IMR-90 (cell line): ENCODE measurements around the gene LARP1. TPM values are rescaled to one million over a fixed set of nuclear protein-coding genes. Genes with fewer than 3 reads are reported as not detected.
A peak's percentile ranks its signal among the peaks of the same experiment; 100 is the strongest.

Source experiments
- ATAC-seq: fragments of 200-7000 bp; cut with Tn5 transposase; 2 replicates; pipeline ENCODE4 v1.9.1; 2020; ENCODE audit warnings: low read depth, mild to moderate bottlenecking, moderate library complexity
- BruUV-seq: library from RNA; stranded (reverse); fragments of 400-500 nt; replicated peaks from 2 replicates; lab custom pipeline; 2021; lab: Mats Ljungman, UMichigan
- CTCF ChIA-PET: fragments of 300-600 bp; formaldehyde crosslinking; extraction: SDS; loops from one replicate; lab custom pipeline; 2021; ENCODE audit warnings: antibody characterized with exemption; lab: Yijun Ruan, JAX
- POLR2A ChIA-PET: fragments of 300-600 bp; sonication (Branson Sonifier 250); formaldehyde crosslinking; loops from one replicate; lab custom pipeline; 2022; ENCODE audit warnings: antibody characterized with exemption; ENCODE audit not compliant: unreplicated experiment; lab: Charles Lee
- DNase-seq: peaks from one replicate; pipeline ENCODE4 v3.0.0; 2013
- H2AFZ ChIP-seq: replicated peaks from 2 replicates; pipeline ENCODE3; 2013; ENCODE audit warnings: low read length, mild to moderate bottlenecking; ENCODE audit not compliant: poor library complexity
- H2AK5ac ChIP-seq: 2 replicates; pipeline ENCODE4 v1.6.1; 2013; ENCODE audit warnings: low read depth, low read length, inconsistent platforms
- H2AK9ac ChIP-seq: replicated peaks from 2 replicates; pipeline ENCODE3; 2013; ENCODE audit warnings: mild to moderate bottlenecking, low read depth, low read length, moderate library complexity; ENCODE audit not compliant: poor library complexity
- H2BK120ac ChIP-seq: 2 replicates; pipeline ENCODE4 v1.6.1; 2013; ENCODE audit warnings: low read depth, low read length, inconsistent platforms
- H2BK15ac ChIP-seq: 3 replicates; pipeline ENCODE4 v1.6.1; 2013; ENCODE audit warnings: low read depth, low read length, inconsistent platforms
- H2BK20ac ChIP-seq: 2 replicates; pipeline ENCODE4 v1.6.1; 2013; ENCODE audit warnings: low read depth, mild to moderate bottlenecking, inconsistent platforms, low read length, moderate library complexity
- H2BK5ac ChIP-seq: 2 replicates; pipeline ENCODE4 v1.6.1; 2013; ENCODE audit warnings: mild to moderate bottlenecking, low read depth, low read length, inconsistent platforms; ENCODE audit not compliant: poor library complexity, severe bottlenecking
- H3K14ac ChIP-seq: replicated peaks from 2 replicates; pipeline ENCODE4 v1.6.1; 2013; ENCODE audit warnings: low read depth, low read length, inconsistent platforms
- H3K18ac ChIP-seq: 2 replicates; pipeline ENCODE4 v1.6.1; 2013; ENCODE audit warnings: low read depth, low read length, control low read depth
- H3K23ac ChIP-seq: 2 replicates; pipeline ENCODE4 v1.6.1; 2013; ENCODE audit warnings: low read depth, low read length, inconsistent platforms
- H3K27ac ChIP-seq: 2 replicates; pipeline ENCODE4 v1.5.1; 2013; ENCODE audit warnings: mild to moderate bottlenecking, control low read depth, low read length; ENCODE audit not compliant: insufficient read depth
- H3K27me3 ChIP-seq: 2 replicates; pipeline ENCODE4 v1.6.1; 2013; ENCODE audit warnings: low read length; ENCODE audit not compliant: control insufficient read depth, insufficient read depth
- H3K36me3 ChIP-seq: 2 replicates; pipeline ENCODE4 v1.6.1; 2013; ENCODE audit warnings: low read length, mixed read lengths; ENCODE audit not compliant: control insufficient read depth, insufficient read depth
- H3K4ac ChIP-seq: 2 replicates; pipeline ENCODE4 v1.6.1; 2013; ENCODE audit warnings: low read depth, low read length, inconsistent platforms
- H3K4me1 ChIP-seq: 2 replicates; pipeline ENCODE4 v1.6.1; 2013; ENCODE audit warnings: low read length, mixed read lengths; ENCODE audit not compliant: control insufficient read depth, insufficient read depth
- H3K4me2 ChIP-seq: 2 replicates; pipeline ENCODE4 v1.6.1; 2013; ENCODE audit warnings: low read depth, mild to moderate bottlenecking, control low read depth, low read length, moderate library complexity
- H3K4me3 ChIP-seq: 2 replicates; pipeline ENCODE4 v1.5.1; 2013; ENCODE audit warnings: low read depth, mild to moderate bottlenecking, control low read depth, low read length, moderate library complexity; ENCODE audit not compliant: insufficient read depth
- H3K56ac ChIP-seq: 2 replicates; pipeline ENCODE4 v1.6.1; 2013; ENCODE audit warnings: low read length, inconsistent platforms; ENCODE audit not compliant: insufficient read depth; ENCODE audit errors: extremely low read depth
- H3K79me1 ChIP-seq, 2 experiments: 2 replicates each; pipeline ENCODE4 v1.6.1; 2013; ENCODE audit warnings: low read length in 2 of 2, inconsistent platforms in 1 of 2, low read depth in 1 of 2
- H3K9ac ChIP-seq: 2 replicates; pipeline ENCODE4 v1.6.1; 2013; ENCODE audit warnings: low read depth, low read length, control low read depth
- H3K9me1 ChIP-seq: 2 replicates; pipeline ENCODE4 v1.6.1; 2013; ENCODE audit warnings: low read length, inconsistent platforms; ENCODE audit not compliant: insufficient read depth
- H3K9me3 ChIP-seq: 2 replicates; pipeline ENCODE4 v1.6.1; 2013; ENCODE audit warnings: low read length; ENCODE audit not compliant: control insufficient read depth, insufficient read depth
- H4K20me1 ChIP-seq: 2 replicates; pipeline ENCODE4 v1.6.1; 2013; ENCODE audit warnings: low read length, inconsistent platforms; ENCODE audit not compliant: insufficient read depth
- H4K5ac ChIP-seq: 2 replicates; pipeline ENCODE4 v1.6.1; 2013; ENCODE audit warnings: mild to moderate bottlenecking, low read depth, low read length, control low read depth
- H4K8ac ChIP-seq, 2 experiments: 2 replicates each; pipeline ENCODE4 v1.6.1; 2013; ENCODE audit warnings: low read depth in 2 of 2, low read length in 2 of 2, control low read depth in 1 of 2, inconsistent platforms in 1 of 2
- H4K91ac ChIP-seq: 2 replicates; pipeline ENCODE4 v1.6.1; 2013; ENCODE audit warnings: low read depth, low read length, inconsistent platforms; ENCODE audit not compliant: insufficient read depth
- BHLHE40 ChIP-seq: fragments of 150-350 bp; IDR thresholded peaks from 2 replicates; pipeline ENCODE4 v1.6.1; 2016; ENCODE audit warnings: mild to moderate bottlenecking, low read depth, low read length
- CEBPB ChIP-seq: IDR thresholded peaks from 2 replicates; pipeline ENCODE4 v1.6.1; 2012; ENCODE audit warnings: low read depth, low read length, improper control_type of control experiment
- CHD1 ChIP-seq: IDR thresholded peaks from 2 replicates; pipeline ENCODE4 v1.6.1; 2012; ENCODE audit warnings: low read depth, low read length, improper control_type of control experiment
- CTCF ChIP-seq: conservative IDR thresholded peaks from 2 replicates; pipeline ENCODE4 v1.5.1; 2012; ENCODE audit warnings: mild to moderate bottlenecking, low read depth, low read length, improper control_type of control experiment
- FOS ChIP-seq: fragments of 150-350 bp; IDR thresholded peaks from 2 replicates; pipeline ENCODE4 v1.6.1; 2016; ENCODE audit warnings: low read depth, low read length
- MAFK ChIP-seq: IDR thresholded peaks from 2 replicates; pipeline ENCODE4 v1.6.1; 2012; ENCODE audit warnings: low read depth, low read length, improper control_type of control experiment
- NFE2L2 ChIP-seq: fragments of 150-350 bp; IDR thresholded peaks from 2 replicates; pipeline ENCODE4 v1.6.1; 2016; ENCODE audit warnings: low read depth, mild to moderate bottlenecking, low read length
- POLR2A ChIP-seq: IDR thresholded peaks from 2 replicates; pipeline ENCODE4 v1.6.1; 2012; ENCODE audit warnings: mild to moderate bottlenecking, low read depth, low read length
- RAD21 ChIP-seq: IDR thresholded peaks from 2 replicates; pipeline ENCODE4 v1.6.1; 2012; ENCODE audit warnings: low read length, improper control_type of control experiment
- RFX5 ChIP-seq: IDR thresholded peaks from 2 replicates; pipeline ENCODE4 v1.8.0; 2012; ENCODE audit warnings: low read depth, mild to moderate bottlenecking, low read length, moderate library complexity
- USF2 ChIP-seq: fragments of 150-350 bp; IDR thresholded peaks from 2 replicates; pipeline ENCODE4 v1.6.1; 2017; ENCODE audit warnings: mild to moderate bottlenecking, antibody characterized with exemption, low read length, low read depth
- WGBS, 2 experiments: methylation state at CpG; one replicate each; pipeline versions ENCODE4 v1.1.5 to v1.1.7; 2013; ENCODE audit warnings: missing lambda C conversion rate in 2 of 2; ENCODE audit not compliant: insufficient read length in 1 of 2; ENCODE audit errors: extremely low coverage in 2 of 2; 5-methylcytosine and 5-hydroxymethylcytosine counted together
- dilution Hi-C: fragments of 300-500 bp; cut with HindIII; formaldehyde crosslinking; loops from one replicate; pipeline ENCODE4 v1.14.3; 2018; ENCODE audit warnings: low sequenced_read_pairs; ENCODE audit not compliant: unreplicated experiment
- in situ Hi-C: fragments of 300-500 bp; cut with MboI; formaldehyde crosslinking; loops from 3 replicates; pipeline ENCODE4 v1.14.3; 2019; ENCODE audit warnings: low sequenced_read_pairs, inconsistent platforms, mixed read lengths
- intact Hi-C: fragments of 100-400 bp; cut with micrococcal nuclease; formaldehyde crosslinking; loops from 2 replicates; pipeline ENCODE4 v1.10.0; 2022
- polyA plus RNA-seq, 3 experiments: library from polyadenylated mRNA; depleted of rRNA; stranded (reverse); fragments of >200 nt; gene quantifications; 2 replicates each; pipeline ENCODE4 v1.2.3, GENCODE V29; 2012; ENCODE audit warnings: low replicate concordance in 1 of 3
- total RNA-seq: library from RNA; depleted of rRNA; stranded (reverse); fragments of >200 nt; gene quantifications from 2 replicates; pipeline ENCODE4 v1.2.3, GENCODE V29; 2012
- TF ChIP-seq, protein P1 (sequence below): fragments of 150-350 bp; IDR thresholded peaks from 2 replicates; pipeline ENCODE4 v1.6.1; 2016; ENCODE audit warnings: low read depth, mild to moderate bottlenecking, low read length, moderate library complexity, borderline replicate concordance

Gene LARP1
- total and polyA plus RNA-seq, 2 of the 4 experiments (the other 2 are of a cell fraction): 47.3 to 77.4 TPM

- Histone ChIP-seq H2BK15ac (no peak overlapping the region), H3K9ac (no peak overlapping the region), H4K8ac (no peak overlapping the region), H3K9me3 (no peaks in the 10 kb centered on the region), H3K4me3 (no peak overlapping the region), H3K27ac (no peak overlapping the region), H3K56ac (no peak overlapping the region), H4K5ac (no peak overlapping the region), H2AK9ac (peak overlapping the region; percentile 11), H4K20me1 (peaks cover 7% of the 10 kb centered on the region; the same call in 1 of the 2 replicates), H3K79me1 (peaks cover 0 to under 1% of the 10 kb centered on the region in 2 experiments; a peak in 1 of 4 replicates), H3K4me2 (no peak overlapping the region), H3K27me3 (no peaks in the 10 kb centered on the region), H2BK5ac (no peak overlapping the region), H3K4me1 (peaks cover under 1% of the 10 kb centered on the region), H3K23ac (no peak overlapping the region), H2AK5ac (no peak overlapping the region), H2BK20ac (no peak overlapping the region), H3K9me1 (peaks cover 6% of the 10 kb centered on the region), H2AFZ (no peak overlapping the region), H3K14ac (no peak overlapping the region), H2BK120ac (no peak overlapping the region), H3K36me3 (peaks cover 30% of the 10 kb centered on the region; the same call in 1 of the 2 replicates), H4K91ac (no peak overlapping the region), H3K18ac (no peak overlapping the region), H3K4ac (no peak overlapping the region)
- intact Hi-C loops (no loop called here), in situ Hi-C loops (no loop called here), dilution Hi-C loops (no loop called here)
- ChIA-PET CTCF (no interaction called here), POLR2A (interaction anchor here (0.6 kb wide), 2 partner anchors 13 to 122 kb away, joined by 6 to 9 read pairs; no protein-coding TSS in a partner anchor)
- DNase-seq (peak; percentile 60), ATAC-seq (no peak; the same call in 1 of the 2 replicates)
- no TSS peak for BruUV-seq
- WGBS, 2 experiments: 85% methylated on average over 2 of the region's 4 CpGs; no CpG with 5 or more reads in 1 of the 2 experiments
- no peak for TF ChIP-seq RAD21
- no peak for TF ChIP-seq USF2
- TF ChIP-seq, protein P1, sequence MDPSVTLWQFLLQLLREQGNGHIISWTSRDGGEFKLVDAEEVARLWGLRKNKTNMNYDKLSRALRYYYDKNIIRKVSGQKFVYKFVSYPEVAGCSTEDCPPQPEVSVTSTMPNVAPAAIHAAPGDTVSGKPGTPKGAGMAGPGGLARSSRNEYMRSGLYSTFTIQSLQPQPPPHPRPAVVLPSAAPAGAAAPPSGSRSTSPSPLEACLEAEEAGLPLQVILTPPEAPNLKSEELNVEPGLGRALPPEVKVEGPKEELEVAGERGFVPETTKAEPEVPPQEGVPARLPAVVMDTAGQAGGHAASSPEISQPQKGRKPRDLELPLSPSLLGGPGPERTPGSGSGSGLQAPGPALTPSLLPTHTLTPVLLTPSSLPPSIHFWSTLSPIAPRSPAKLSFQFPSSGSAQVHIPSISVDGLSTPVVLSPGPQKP: no peak
- TF ChIP-seq RFX5: no peak
- no peak for TF ChIP-seq FOS
- no peak for TF ChIP-seq POLR2A
- no peak for TF ChIP-seq BHLHE40
- TF ChIP-seq NFE2L2: no peak
- TF ChIP-seq CTCF: no peak
- TF ChIP-seq CHD1: no peak
- no peak for TF ChIP-seq CEBPB
- TF ChIP-seq MAFK: no peak
Measured at GRCh38 chr5:154829589-154830218, 74.5 kb downstream of the LARP1 start.
